ENCODE data around the gene GPX8. TPM values are rescaled to one million over a fixed set of nuclear protein-coding genes. Genes with fewer than 3 reads are reported as not detected.

GPX8 gene
- total and polyA plus RNA-seq, 9 of the 15 experiments (the other 6 are each of a cell fraction or from before 2014, with no cell fraction given): 0.62 to 1.8 (median 1.2) TPM

GRCh38 chr5:55154873-55155272 is 5.1 kb upstream of the GPX8 start:
- POLR2A ChIA-PET: no interaction called here
- CTCF ChIA-PET (ENCODE audit: low intra/inter-chr PET ratio): no interaction called here
- in situ Hi-C loops (cut with MboI): loop anchor here (10.0 kb wide), 1 partner anchor 250 kb away; no protein-coding TSS in a partner anchor
- DNase-seq (ENCODE audit: extremely low read depth in 1 of 4, low spot score in 3 of 4): no peak
- no peak for ATAC-seq
- Histone ChIP-seq H3K27me3 (ENCODE audit: control insufficient read depth in 2 of 2, insufficient read depth in 2 of 2, low read length in 2 of 2) (peaks cover 7 to 18% of the 10 kb centered on the region in 2 experiments; a peak in 4 of 5 replicates), H3K4me1 (replicated peaks in 1 of 2; ENCODE audit: control insufficient read depth in 2 of 2, insufficient read depth in 2 of 2, low read length in 2 of 2) (no peaks in the 10 kb centered on the region), H2AFZ (ENCODE audit: low read depth, low read length) (no peak overlapping the region), H4K20me1 (replicated peaks; ENCODE audit: control insufficient read depth, insufficient read depth, low read length) (no peaks in the 10 kb centered on the region), H3K9me3 (replicated peaks; ENCODE audit: control insufficient read depth, insufficient read depth, low read depth, low read length) (no peaks in the 10 kb centered on the region), H3K9ac (ENCODE audit: insufficient read depth in 1 of 2, low read depth in 2 of 2, low read length in 2 of 2) (no peak overlapping the region), H3K36me3 (ENCODE audit: control insufficient read depth, insufficient read depth, low read length) (no peaks in the 10 kb centered on the region), H3K9me1 (ENCODE audit: control insufficient read depth, insufficient read depth, low read length) (no peaks in the 10 kb centered on the region), H3K4me3 (no peak overlapping the region), H3K4me2 (ENCODE audit: insufficient read depth, low read length) (no peak overlapping the region), H3K27ac (ENCODE audit: extremely low read depth, low read depth, low read length) (no peak overlapping the region), H3K79me2 (ENCODE audit: control insufficient read depth, insufficient read depth, low read length) (no peaks in the 10 kb centered on the region)
- no peak for TF ChIP-seq TCF7 (IDR thresholded peaks at IDR 0.05; ENCODE audit: borderline replicate concordance)
- no peak for TF ChIP-seq CBX3 (IDR thresholded peaks at IDR 0.05; ENCODE audit: borderline replicate concordance in 1 of 2, low read length in 2 of 2)
- TF ChIP-seq, protein P1, sequence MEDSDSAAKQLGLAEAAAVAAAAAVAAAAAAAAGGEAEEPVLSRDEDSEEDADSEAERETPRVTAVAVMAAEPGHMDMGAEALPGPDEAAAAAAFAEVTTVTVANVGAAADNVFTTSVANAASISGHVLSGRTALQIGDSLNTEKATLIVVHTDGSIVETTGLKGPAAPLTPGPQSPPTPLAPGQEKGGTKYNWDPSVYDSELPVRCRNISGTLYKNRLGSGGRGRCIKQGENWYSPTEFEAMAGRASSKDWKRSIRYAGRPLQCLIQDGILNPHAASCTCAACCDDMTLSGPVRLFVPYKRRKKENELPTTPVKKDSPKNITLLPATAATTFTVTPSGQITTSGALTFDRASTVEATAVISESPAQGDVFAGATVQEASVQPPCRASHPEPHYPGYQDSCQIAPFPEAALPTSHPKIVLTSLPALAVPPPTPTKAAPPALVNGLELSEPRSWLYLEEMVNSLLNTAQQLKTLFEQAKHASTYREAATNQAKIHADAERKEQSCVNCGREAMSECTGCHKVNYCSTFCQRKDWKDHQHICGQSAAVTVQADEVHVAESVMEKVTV (CRISPR knock-in tag; IDR thresholded peaks at IDR 0.05): no peak
- no peak for TF ChIP-seq E2F3 (CRISPR knock-in tag; IDR thresholded peaks at IDR 0.05)
- TF ChIP-seq MTA3 (IDR thresholded peaks at IDR 0.05; ENCODE audit: borderline replicate concordance): no peak
- TF ChIP-seq, protein P2, sequence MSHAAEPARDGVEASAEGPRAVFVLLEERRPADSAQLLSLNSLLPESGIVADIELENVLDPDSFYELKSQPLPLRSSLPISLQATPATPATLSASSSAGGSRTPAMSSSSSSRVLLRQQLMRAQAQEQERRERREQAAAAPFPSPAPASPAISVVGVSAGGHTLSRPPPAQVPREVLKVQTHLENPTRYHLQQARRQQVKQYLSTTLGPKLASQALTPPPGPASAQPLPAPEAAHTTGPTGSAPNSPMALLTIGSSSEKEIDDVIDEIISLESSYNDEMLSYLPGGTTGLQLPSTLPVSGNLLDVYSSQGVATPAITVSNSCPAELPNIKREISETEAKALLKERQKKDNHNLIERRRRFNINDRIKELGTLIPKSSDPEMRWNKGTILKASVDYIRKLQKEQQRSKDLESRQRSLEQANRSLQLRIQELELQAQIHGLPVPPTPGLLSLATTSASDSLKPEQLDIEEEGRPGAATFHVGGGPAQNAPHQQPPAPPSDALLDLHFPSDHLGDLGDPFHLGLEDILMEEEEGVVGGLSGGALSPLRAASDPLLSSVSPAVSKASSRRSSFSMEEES (CRISPR knock-in tag; IDR thresholded peaks at IDR 0.05): no peak
- TF ChIP-seq, protein P3, sequence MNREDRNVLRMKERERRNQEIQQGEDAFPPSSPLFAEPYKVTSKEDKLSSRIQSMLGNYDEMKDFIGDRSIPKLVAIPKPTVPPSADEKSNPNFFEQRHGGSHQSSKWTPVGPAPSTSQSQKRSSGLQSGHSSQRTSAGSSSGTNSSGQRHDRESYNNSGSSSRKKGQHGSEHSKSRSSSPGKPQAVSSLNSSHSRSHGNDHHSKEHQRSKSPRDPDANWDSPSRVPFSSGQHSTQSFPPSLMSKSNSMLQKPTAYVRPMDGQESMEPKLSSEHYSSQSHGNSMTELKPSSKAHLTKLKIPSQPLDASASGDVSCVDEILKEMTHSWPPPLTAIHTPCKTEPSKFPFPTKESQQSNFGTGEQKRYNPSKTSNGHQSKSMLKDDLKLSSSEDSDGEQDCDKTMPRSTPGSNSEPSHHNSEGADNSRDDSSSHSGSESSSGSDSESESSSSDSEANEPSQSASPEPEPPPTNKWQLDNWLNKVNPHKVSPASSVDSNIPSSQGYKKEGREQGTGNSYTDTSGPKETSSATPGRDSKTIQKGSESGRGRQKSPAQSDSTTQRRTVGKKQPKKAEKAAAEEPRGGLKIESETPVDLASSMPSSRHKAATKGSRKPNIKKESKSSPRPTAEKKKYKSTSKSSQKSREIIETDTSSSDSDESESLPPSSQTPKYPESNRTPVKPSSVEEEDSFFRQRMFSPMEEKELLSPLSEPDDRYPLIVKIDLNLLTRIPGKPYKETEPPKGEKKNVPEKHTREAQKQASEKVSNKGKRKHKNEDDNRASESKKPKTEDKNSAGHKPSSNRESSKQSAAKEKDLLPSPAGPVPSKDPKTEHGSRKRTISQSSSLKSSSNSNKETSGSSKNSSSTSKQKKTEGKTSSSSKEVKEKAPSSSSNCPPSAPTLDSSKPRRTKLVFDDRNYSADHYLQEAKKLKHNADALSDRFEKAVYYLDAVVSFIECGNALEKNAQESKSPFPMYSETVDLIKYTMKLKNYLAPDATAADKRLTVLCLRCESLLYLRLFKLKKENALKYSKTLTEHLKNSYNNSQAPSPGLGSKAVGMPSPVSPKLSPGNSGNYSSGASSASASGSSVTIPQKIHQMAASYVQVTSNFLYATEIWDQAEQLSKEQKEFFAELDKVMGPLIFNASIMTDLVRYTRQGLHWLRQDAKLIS (CRISPR knock-in tag; IDR thresholded peaks at IDR 0.05): no peak
- no peak for TF ChIP-seq DPF2 (IDR thresholded peaks at IDR 0.05)
- TF ChIP-seq MLX (CRISPR knock-in tag; conservative IDR thresholded peaks at IDR 0.05): no peak
- TF ChIP-seq CHD2 (IDR thresholded peaks at IDR 0.05; ENCODE audit: low read depth, low read length): no peak
- no peak for TF ChIP-seq IFI16 (CRISPR knock-in tag; IDR thresholded peaks at IDR 0.05)
- TF ChIP-seq POU5F1 (IDR thresholded peaks at IDR 0.05; ENCODE audit: borderline replicate concordance, low read depth, low read length, partially characterized antibody): no peak
- FAIRE-seq: no peak
- BruUV-seq (replicated peaks): no TSS peak
- WGBS (ENCODE audit: insufficient coverage, low coverage, missing lambda C conversion rate): 0% methylated on average over 3 of the region's 3 CpGs
- intact Hi-C loops (cut with micrococcal nuclease): no loop called here
